Tibial nerve (tissue), 4 donors: ENCODE results near the gene RAB1A. TPM values are rescaled to one million over a fixed set of nuclear protein-coding genes. Genes with fewer than 3 reads are reported as not detected.
A peak's percentile ranks its signal among the peaks of the same experiment; 100 is the strongest.

ENCODE experiments used
- DNase-seq, 2 donors: peaks; one replicate each; pipeline ENCODE4 v3.0.0-alpha.2; 2019; ENCODE audit warnings: low spot score in 2 of 2
- H3K27ac ChIP-seq, 4 donors: fragments of 200-600 bp; sonication (generic) in 3 of 4; one replicate each; pipeline ENCODE4 v1.5.1; 2017 to 2019; ENCODE audit warnings: mild to moderate bottlenecking in 1 of 4
- H3K27me3 ChIP-seq, 2 donors: fragments of 200-600 bp; sonication (generic) in 1 of 2; one replicate each; pipeline versions ENCODE4 v1.5.1 to v1.6.0; 2017 to 2019
- H3K36me3 ChIP-seq, 3 donors: fragments of 200-600 bp; sonication (generic); one replicate each; pipeline ENCODE4 v1.5.1; 2018 to 2019
- H3K4me1 ChIP-seq, 4 donors: fragments of 200-600 bp; sonication (generic) in 3 of 4; one replicate each; pipeline ENCODE4 v1.5.1; 2017 to 2019
- H3K4me3 ChIP-seq, 4 donors: fragments of 200-600 bp; sonication (generic) in 3 of 4; one replicate each; pipeline ENCODE4 v1.5.1; 2017 to 2019; ENCODE audit warnings: mild to moderate bottlenecking in 1 of 4, moderate library complexity in 1 of 4
- H3K9me3 ChIP-seq, 4 donors: fragments of 200-600 bp; sonication (generic) in 3 of 4; one replicate each; pipeline ENCODE4 v1.5.1; 2017 to 2019
- EP300 ChIP-seq, 2 donors: sonication (generic); formaldehyde crosslinking; IDR thresholded peaks; one replicate each; pipeline ENCODE4 v1.6.1; 2017; ENCODE audit warnings: antibody characterized with exemption in 2 of 2, mild to moderate bottlenecking in 1 of 2
- POLR2A ChIP-seq, 2 donors: fragments of 450-650 bp; IDR thresholded peaks; one replicate each; pipeline ENCODE4 v1.6.1; 2017; ENCODE audit warnings: antibody characterized with exemption in 2 of 2, mild to moderate bottlenecking in 2 of 2, moderate library complexity in 2 of 2
- WGBS, 2 donors: methylation state at CpG; one replicate each; pipeline ENCODE4 v1.1.5; 2018; 5-methylcytosine and 5-hydroxymethylcytosine counted together
- total RNA-seq, 4 donors: library from RNA; depleted of rRNA; stranded (reverse); fragments of >200 nt; gene quantifications; one replicate each; pipeline ENCODE4 v1.1.0, GENCODE V29; 2016
- TF ChIP-seq, protein P1 (sequence below), 5 experiments: fragments of 200-600 bp in 3 of 5; fragments of 450-650 bp in 2 of 5; sonication (generic) in 3 of 5; IDR thresholded peaks; one replicate each; pipeline ENCODE4 v1.5.1; 2016 to 2019; ENCODE audit warnings: antibody characterized with exemption in 5 of 5, mild to moderate bottlenecking in 3 of 5, moderate library complexity in 2 of 5

The RAB1A gene
- total RNA-seq, 4 donors from 2014 or later = 69.6 to 93.0 (median 81.6) TPM

DNA sequence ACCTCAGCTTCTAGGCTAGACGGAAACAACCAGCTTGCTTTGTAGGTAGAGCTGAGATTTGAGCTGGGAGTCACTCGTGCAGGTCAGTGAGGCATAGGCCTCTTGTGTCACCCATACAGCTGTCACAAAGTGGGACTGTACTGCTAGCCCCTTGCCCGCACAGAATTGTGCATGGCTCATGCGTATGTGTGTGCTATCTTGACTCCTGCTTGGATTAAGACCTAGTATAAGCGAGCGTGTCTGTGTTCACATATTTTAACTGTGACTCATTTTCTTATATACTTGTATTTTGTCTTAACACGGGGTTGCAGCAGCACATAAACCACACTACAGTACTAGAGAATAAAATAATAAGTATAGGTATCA lies 53.6 kb downstream of the RAB1A start:
- no peak for TF ChIP-seq POLR2A (IDR thresholded peaks at IDR 0.05)
- TF ChIP-seq, protein P1, sequence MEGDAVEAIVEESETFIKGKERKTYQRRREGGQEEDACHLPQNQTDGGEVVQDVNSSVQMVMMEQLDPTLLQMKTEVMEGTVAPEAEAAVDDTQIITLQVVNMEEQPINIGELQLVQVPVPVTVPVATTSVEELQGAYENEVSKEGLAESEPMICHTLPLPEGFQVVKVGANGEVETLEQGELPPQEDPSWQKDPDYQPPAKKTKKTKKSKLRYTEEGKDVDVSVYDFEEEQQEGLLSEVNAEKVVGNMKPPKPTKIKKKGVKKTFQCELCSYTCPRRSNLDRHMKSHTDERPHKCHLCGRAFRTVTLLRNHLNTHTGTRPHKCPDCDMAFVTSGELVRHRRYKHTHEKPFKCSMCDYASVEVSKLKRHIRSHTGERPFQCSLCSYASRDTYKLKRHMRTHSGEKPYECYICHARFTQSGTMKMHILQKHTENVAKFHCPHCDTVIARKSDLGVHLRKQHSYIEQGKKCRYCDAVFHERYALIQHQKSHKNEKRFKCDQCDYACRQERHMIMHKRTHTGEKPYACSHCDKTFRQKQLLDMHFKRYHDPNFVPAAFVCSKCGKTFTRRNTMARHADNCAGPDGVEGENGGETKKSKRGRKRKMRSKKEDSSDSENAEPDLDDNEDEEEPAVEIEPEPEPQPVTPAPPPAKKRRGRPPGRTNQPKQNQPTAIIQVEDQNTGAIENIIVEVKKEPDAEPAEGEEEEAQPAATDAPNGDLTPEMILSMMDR (IDR thresholded peaks at IDR 0.05) = no peak
- no peak for TF ChIP-seq EP300 (IDR thresholded peaks at IDR 0.05)
- DNase-seq = no peak
- Histone ChIP-seq H3K36me3 (peaks cover 8 to 81% (median 9%) of the 10 kb centered on the region in 3 donors), H3K27ac (peak overlapping the region in 2 of 4 donors; percentile 61 to 65), H3K9me3 (no peaks in the 10 kb centered on the region), H3K4me1 (peaks cover 0 to 41% (median 10%) of the 10 kb centered on the region in 4 donors), H3K4me3 (no peak overlapping the region), H3K27me3 (no peaks in the 10 kb centered on the region)
- 54 to 57% methylated on average over 7 of the region's 7 CpGs for WGBS, 2 donors

DNA sequence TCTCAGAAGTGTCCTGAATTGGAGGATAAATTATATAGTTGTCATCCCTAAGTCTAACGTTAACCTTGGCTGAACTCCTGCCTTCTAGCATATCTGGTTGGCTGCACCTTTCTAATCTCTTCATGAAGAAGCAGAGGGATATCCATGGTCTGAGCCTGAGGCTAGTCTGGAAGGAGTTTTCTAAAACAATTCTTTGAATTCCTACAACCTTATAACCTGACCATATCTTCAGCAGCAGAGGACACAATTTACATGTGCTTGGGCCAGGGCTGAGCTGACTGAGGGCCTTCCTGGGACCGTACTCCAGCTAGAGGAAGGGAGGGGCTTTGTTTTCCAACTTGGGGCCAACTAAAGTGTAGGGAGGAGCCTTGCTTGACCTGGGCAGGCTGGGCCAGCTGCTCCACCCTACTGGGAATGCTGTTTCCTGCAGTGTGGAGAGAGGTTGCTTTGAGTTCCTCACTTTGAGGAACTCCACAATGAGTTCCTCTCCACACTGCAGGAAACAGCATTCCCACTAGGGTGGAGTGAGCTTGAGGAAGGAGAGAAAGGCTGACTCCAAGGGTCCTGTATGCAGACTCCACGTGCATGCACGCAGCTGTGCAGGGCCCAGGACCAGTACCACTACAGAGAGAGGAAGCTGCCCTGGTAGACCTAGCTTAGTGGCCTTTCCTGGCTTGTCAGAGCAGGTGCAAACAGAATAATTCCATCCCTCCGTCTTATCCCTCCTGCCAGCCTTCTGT lies 54.1 kb downstream of the RAB1A start:
- no peaks in the 10 kb centered on the region for H3K27me3 ChIP-seq
- 18% methylated on average over 3 to 5 of the region's 5 CpGs for WGBS, 2 donors
- no peak overlapping the region for H3K4me3 ChIP-seq
- no peak for DNase-seq
- H3K9me3 ChIP-seq = no peaks in the 10 kb centered on the region
- TF ChIP-seq EP300 (IDR thresholded peaks at IDR 0.05) = no peak
- TF ChIP-seq, protein P1 (IDR thresholded peaks at IDR 0.05) = no peak
- H3K27ac ChIP-seq = peak overlapping the region in 3 of 4 donors; percentile 17 to 65 (median 61)
- peaks cover 0 to 41% (median 12%) of the 10 kb centered on the region in 4 donors for H3K4me1 ChIP-seq
- H3K36me3 ChIP-seq = peaks cover 8 to 81% (median 9%) of the 10 kb centered on the region in 3 donors

DNA sequence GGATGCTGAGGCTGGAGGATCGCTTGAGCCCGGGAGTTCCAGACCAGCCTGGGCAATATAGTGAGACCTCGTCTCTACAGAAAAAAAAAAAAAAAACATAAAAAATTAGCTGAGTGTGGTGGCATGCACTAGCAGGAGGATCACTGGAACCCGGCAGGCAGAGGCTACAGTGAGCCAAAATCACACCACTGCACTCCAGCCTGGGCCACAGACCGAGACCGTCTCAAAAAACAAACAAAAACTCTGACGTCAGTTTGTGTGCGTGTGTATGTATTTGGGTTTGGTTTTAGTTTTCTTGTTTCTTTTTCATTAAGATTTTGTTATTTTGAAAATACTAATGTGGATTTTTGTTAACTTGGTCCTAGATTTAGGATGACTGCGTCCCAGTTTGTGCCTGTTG lies 54.7 kb downstream of the RAB1A start:
- H3K4me1 ChIP-seq = peaks cover 0 to 45% (median 17%) of the 10 kb centered on the region in 4 donors
- no peak for DNase-seq
- H3K4me3 ChIP-seq = no peak overlapping the region
- 54 to 62% methylated on average over 9 of the region's 9 CpGs for WGBS, 2 donors
- H3K27ac ChIP-seq = peak overlapping the region in 3 of 4 donors; percentile 17 to 65 (median 61)
- H3K27me3 ChIP-seq = no peaks in the 10 kb centered on the region
- TF ChIP-seq, protein P1 (IDR thresholded peaks at IDR 0.05) = no peak
- TF ChIP-seq EP300 (IDR thresholded peaks at IDR 0.05) = no peak
- TF ChIP-seq POLR2A (IDR thresholded peaks at IDR 0.05) = no peak
- H3K9me3 ChIP-seq = no peaks in the 10 kb centered on the region
- H3K36me3 ChIP-seq = peaks cover 8 to 81% (median 9%) of the 10 kb centered on the region in 3 donors

DNA sequence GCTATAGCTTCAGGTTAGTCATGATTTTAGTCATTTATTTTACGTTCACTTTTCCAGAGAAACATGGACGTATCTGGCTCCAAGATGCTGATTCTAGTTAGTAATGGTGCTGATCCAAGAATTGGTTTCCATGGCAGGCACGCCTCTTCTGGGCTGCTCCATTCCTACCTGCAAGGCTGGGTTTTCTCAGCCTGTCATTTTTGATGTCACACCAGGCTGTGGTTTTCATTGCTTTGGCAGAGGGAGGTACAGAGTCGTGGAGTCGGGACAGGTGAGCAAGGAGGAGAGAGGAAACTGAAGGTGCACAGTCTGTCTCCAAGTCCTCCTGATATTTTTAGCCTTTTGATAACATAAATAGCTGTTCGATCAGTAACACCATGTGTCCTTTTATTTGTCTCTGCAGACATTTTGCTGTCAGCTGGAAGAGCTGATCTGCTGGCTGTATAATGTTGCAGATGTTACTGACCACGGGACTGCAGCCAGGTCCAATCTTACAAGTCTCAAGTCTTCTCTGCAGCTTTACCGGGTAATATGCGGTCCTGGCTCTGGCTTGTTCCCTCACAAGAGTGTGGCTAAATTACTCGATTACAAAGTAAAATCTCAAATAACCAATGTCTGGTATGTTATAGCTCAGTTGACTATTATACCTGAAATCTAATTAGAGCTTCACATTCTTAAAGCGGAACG lies 55.9 kb downstream of the RAB1A start:
- 81 to 86% methylated on average over 12 of the region's 12 CpGs for WGBS, 2 donors
- H3K27me3 ChIP-seq = no peaks in the 10 kb centered on the region
- H3K4me3 ChIP-seq = no peak overlapping the region
- H3K4me1 ChIP-seq = peaks cover 0 to 57% (median 25%) of the 10 kb centered on the region in 4 donors
- H3K9me3 ChIP-seq = no peaks in the 10 kb centered on the region
- no peak for DNase-seq
- TF ChIP-seq, protein P1 (IDR thresholded peaks at IDR 0.05) = no peak
- TF ChIP-seq POLR2A (IDR thresholded peaks at IDR 0.05) (no peak), EP300 (IDR thresholded peaks at IDR 0.05) (no peak)
- H3K27ac ChIP-seq = no peak overlapping the region
- H3K36me3 ChIP-seq = peaks cover 8 to 80% (median 9%) of the 10 kb centered on the region in 3 donors
